Cardiac fibroblast (primary cell): ENCODE results near the gene SYCE1L.

Source experiments
- DNase-seq, 2 donors: peaks; one replicate each; pipeline versions ENCODE4 v3.0.0 to v3.0.0-alpha.2; 2010; ENCODE audit warnings: low read depth in 2 of 2
- H3K4me3 ChIP-seq, 2 donors: replicated peaks in 1 of 2; 1 replicate in 1 of 2; 2 replicates in 1 of 2; pipeline ENCODE4 v1.5.1; 2011; ENCODE audit warnings: low read depth in 2 of 2, low read length in 2 of 2, mild to moderate bottlenecking in 2 of 2, moderate library complexity in 1 of 2
- CTCF ChIP-seq: IDR thresholded peaks from one replicate; pipeline ENCODE4 v1.5.1; 2011; ENCODE audit warnings: low read depth, mild to moderate bottlenecking, low read length, inconsistent platforms

Gene SYCE1L

DNA sequence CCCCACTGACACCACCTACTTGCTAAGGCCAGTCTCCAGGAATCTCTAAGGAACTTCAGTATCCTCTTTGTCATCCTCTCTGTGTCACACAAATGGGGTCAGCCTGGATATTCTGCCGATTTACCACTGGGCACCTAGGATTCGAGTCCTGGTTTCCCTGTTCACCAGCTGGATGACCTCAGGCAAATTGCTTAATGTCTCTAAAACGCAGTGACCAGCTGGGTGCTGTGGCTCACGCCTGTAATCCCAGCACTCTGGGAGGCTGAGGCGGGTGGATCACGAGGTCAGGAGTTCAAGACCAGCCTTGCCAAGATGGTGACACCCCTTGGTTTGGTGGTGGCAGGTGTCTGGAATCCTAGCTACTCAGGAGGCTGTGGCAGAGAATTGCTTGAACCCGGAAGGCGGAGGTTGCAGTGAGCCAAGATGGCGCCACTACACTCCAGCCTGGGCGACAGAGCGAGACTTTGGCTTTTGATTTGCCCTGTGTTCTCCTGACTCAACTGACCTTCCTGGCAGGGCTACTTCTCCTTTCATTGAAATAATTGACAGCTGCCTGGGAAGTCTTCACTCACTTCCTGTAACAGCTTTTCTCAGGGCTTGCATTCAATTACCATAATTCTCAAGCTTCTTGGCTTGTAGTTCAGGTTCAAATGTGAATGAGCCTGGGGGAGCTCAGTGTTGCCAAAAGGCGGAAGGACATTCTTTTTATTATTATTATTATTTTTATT, 15.4 kb downstream of the SYCE1L start:
- no peak for DNase-seq
- no peak for TF ChIP-seq CTCF
- no peak overlapping the region for H3K4me3 ChIP-seq

GRCh38 chr16:77219437-77219836, 20.2 kb downstream of the SYCE1L start:
- TF ChIP-seq CTCF: no peak
- no peak overlapping the region for H3K4me3 ChIP-seq
- no peak for DNase-seq

- peak in 1 of 2 donors; percentile 8 for DNase-seq
- no peak for TF ChIP-seq CTCF
- H3K4me3 ChIP-seq: no peak overlapping the region
These were observed 21.2 kb downstream of the SYCE1L start for GRCh38 chr16:77220427-77220826.

- no peak overlapping the region for H3K4me3 ChIP-seq
- no peak for TF ChIP-seq CTCF
- DNase-seq: peak; percentile 28 to 33
These were observed 22.3 kb downstream of the SYCE1L start for GRCh38 chr16:77221482-77221881.

DNA sequence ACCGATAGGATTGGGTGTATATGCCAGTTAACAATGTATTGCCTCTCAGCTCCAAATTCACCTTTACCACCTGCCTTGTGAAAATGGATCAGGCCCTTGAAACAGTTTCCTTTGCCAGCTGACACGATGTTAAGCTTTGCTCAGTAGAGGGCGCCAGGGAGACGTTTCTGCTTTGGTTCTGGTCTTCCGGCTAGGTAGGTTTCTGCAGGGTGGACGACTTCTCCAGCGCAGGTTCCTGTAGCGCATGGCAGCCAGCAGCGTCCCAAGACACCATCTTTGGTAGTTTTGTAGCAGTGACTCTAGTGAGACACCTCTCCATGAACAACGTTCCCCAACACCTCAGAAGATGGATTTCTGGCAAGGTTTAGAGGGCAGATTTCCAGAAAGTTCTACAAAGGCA, 24.0 kb downstream of the SYCE1L start:
- peak; percentile 39 for TF ChIP-seq CTCF
- H3K4me3 ChIP-seq: no peak overlapping the region
- no peak for DNase-seq

GRCh38 chr16:77225182-77225581, 26.0 kb downstream of the SYCE1L start:
- no peak for TF ChIP-seq CTCF
- no peak for DNase-seq
- H3K4me3 ChIP-seq: no peak overlapping the region

GRCh38 chr16:77227745-77228144, 28.5 kb downstream of the SYCE1L start:
- no peak for TF ChIP-seq CTCF

More at GRCh38 chr16:77227745-77228144, 28.5 kb downstream of the SYCE1L start:
- DNase-seq: no peak
- no peak overlapping the region for H3K4me3 ChIP-seq
